Jurkat, Clone E6-1 (cell line): ENCODE results near the gene ATP11C. TPM values are rescaled to one million over a fixed set of nuclear protein-coding genes. Genes with fewer than 3 reads are reported as not detected.
"Not testable (repeated sequence)": the region's sequence is repeated elsewhere in the genome, so short reads cannot be mapped to it uniquely, and the experiment has no call there.

Source experiments
- DNase-seq: peaks from one replicate; pipeline ENCODE4 v3.0.0-alpha.2; 2011; ENCODE audit warnings: low read depth, low spot score
- H3K4me3 ChIP-seq: 2 replicates; pipeline ENCODE4 v1.5.1; 2011; ENCODE audit warnings: mild to moderate bottlenecking, low read length, control low read depth, moderate library complexity
- polyA plus RNA-seq: library from polyadenylated mRNA; unstranded; fragments of >200 nt; gene quantifications from one replicate; pipeline ENCODE4 v1.2.1, GENCODE V29; 2012; ENCODE audit warnings: missing spikeins; ENCODE audit not compliant: insufficient read length, insufficient read depth

The ATP11C gene
- polyA plus RNA-seq: 23.6 TPM

DNA sequence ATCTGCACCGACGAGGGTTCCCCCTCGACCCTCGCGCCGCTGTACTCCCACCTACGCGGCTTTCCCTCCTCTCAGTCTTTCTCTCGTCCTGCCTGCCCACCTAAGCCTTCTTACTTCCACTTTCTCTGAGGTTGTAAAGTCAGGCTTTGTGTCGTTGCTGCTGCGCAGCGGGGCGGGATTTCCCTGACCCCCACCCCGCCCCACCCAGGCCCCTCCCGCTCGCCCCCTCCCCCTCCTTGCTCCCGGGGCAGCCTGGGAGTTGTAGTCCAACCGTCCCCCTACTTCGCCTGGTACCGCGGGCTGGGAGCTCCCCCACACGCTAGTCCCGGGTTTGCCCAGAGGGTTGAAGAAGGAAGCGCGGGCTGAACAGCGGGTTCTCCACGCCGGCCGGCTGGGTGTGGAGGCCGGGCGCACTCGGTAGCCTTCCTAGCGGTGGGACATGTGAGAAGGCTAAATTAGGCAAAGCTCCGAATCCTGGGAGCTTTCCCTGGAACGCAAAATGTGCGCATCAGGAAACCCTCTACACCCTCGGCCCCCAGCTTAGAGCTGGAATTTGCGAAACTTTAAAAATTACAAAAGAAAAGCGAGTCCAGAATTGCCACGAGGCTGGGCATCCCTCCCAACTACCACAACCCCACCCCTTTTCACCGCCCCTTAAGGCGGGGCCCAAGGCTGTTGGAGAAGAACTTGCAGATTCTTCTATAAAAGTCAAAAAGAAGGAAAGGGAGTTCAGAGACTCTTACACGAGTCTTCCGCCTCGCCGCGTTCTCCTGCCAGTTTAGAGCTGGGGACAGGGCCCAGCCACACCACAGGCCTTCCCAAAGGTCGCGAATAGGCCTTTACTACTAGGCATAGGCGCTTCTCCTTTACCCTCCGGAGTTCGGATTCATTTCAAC lies at the start of gene ATP11C:
TSS of gene ATP11C (minus strand) at position 153 of the 896 bp plus-strand sequence. CDS start 1,011 bp downstream, outside the sequence.
- H3K4me3 ChIP-seq: peak within 1 kb of the TSS; percentile 64
- DNase-seq: peak; percentile 74

DNA sequence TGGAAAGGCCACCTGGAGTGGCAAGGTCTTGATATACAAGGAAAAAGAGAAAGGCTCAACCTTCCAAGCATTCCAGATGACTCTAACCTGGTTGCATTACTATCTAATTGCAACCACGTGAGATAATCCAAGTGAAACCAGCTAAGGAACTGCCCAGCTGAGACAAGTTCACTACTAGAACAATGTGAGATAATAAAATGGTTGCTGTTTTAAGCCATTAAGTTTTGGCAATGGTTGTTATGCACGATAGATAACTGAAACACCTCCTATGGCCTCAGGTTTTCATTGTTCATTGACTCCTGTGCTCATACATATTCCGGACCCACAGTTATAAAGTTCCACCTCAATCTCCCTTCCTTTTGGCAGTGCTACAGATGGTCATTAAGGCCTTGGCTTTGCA lies 41.6 kb upstream of the ATP11C start:
- H3K4me3 ChIP-seq: no peak overlapping the region
- no peak for DNase-seq

DNA sequence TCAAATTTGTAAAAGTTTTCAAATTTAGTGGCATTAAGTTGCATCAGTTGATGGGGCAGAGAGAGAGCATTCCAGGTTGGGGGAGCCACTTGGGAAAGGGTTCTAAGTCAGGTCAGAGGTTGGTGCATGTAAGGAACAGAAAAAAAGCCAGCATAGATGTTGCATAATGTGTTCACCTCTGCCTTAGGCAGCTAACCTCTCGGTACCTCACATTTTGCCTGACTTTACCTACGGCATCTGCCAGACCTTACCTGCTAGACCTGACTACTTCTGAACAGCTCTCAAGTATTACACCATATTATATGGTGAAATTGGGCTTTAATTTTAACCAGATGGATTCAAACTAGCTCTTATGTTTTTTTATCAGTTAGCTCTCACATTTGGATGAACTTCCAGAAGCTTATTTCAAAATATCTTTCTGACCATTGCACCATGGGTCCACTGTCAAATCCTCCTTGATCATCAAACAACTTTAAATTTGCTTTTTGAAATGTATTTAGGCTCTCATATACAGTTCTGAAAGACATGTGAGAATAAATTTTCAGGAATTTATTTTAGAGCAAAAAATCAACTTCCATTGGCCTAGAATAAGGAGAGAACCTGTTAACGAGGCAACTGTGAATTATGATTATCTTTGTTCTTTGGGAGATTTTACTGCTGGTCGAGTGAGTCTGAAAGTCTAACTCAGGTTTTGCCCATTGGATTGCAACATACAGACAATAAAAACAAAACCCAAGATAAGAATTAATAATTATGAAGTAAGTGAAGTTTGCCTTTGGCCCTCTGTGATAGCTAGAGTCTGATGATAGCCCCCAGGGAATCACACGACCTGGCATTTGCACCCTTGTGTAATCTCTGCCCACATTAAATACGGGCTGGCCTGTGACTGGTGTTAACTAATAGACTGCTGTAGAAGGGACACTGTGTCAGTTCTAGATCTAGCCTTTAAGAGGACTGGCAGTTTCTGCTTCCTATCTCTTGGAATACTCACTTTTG lies 40.1 kb upstream of the ATP11C start:
- DNase-seq: no peak
- H3K4me3 ChIP-seq: no peak overlapping the region

DNA sequence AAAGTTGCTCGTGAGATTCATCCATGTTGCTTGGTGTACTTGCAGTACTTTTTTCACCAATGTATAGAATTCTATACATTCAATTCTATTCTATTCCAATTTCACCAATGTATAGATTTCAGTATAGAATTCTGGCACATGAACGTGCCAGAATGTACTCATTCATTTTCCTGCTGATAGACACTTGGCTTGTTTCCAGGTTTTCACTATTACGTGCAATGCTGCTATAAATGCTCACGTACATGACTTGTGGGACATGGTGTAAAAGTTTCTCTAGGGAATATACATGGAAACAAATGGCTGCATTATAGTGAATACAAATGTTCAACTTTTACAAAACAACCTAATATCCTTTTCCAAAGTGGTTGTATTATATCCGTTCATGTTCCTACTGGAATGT lies 39.3 kb upstream of the ATP11C start:
- no peak overlapping the region for H3K4me3 ChIP-seq
- DNase-seq: no peak

DNA sequence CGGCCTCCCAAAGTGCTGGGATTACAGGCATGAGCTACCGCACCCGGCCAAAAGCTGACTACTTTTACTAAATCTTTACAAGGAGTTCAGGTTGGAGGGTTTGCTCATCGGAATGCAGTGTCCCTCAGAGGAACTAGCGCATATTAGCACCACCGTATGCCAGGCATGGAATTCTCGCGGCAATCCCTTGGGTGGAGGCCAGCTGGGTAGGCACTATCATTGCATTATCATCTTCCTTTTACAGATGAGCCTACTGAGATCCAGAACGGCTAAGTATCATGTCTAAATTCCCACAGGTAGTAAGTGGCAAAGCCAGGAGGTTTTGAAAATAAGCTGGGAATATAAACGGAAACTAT lies 38.5 kb upstream of the ATP11C start:
- no peak for DNase-seq
- H3K4me3 ChIP-seq: no peak overlapping the region

DNA sequence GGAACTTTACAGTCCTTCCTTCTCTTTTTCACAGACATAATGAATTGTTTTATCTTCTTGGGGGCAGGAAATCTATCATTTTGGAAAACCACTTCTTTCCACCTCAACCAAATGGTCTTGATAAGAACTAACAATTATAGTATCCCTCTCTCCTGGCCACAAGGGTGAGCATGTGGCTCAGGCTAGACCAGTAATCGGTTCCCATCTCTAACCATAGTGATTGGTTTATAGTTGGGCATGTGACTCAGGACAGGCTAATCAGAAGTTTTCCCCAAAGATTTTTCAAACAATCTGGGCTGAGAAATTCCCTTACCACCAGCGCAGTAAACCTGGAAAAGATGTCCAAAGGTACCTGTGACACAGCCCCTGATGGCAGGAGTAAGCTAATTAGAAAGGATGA lies 36.4 kb upstream of the ATP11C start:
- DNase-seq: no peak
- H3K4me3 ChIP-seq: no peak overlapping the region

DNA sequence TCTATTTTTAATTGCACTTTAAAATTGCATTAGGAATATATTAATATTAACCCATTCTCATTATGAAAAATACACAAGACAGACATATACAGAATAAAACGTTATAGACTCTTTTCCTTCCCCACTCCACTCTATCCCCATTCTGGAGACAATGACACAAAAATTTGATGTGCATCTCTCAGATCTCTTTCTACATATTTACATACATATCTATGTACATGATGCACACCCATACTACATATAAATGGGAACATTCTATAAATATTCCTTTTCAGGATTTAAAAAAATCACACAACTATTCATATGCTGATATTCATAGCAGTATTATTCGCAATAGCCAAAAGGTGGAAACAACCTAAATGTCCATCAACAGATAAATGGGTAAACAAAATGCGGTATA lies 34.9 kb upstream of the ATP11C start:
- DNase-seq: no peak
- no peak overlapping the region for H3K4me3 ChIP-seq

DNA sequence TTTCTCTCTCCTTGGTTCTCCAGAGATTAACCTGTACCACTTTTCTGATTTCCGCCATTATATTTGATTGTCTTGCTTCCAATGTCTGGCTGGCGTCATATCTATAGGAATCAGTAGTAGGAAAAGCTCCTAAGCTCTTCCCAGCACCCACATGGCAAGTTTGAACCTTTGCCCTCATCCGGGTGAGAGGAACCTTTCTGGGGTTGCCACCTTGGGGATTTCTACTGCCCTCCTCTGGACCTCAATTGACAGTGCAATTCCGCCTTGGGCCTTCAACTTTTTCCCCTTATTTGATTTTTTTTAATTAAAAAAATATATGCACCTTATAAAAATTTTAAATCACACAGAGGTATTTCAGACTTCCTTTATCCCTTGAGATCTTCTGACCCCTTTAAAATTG lies 34.4 kb upstream of the ATP11C start:
- no peak for DNase-seq
- no peak overlapping the region for H3K4me3 ChIP-seq

DNA sequence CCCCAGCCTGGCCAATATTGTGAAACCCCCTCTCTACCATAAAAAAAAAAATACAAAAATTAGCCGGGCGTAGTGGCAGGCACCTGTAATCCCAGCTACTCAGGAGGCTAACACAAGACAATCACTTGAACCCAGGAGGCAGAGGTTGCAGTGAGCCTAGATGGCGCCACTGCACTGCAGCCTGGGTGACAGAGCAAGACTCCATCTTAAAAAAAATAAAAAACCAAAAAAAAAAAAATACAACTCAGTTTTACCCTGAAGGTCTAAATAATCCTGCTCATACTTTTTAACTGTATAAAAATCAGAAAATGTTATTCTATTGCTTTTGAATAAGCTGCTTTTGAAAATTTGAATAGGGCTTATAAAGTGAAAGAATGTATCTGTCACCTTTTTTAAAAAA lies 33.3 kb upstream of the ATP11C start:
- H3K4me3 ChIP-seq, DNase-seq: not testable (repeated sequence)

DNA sequence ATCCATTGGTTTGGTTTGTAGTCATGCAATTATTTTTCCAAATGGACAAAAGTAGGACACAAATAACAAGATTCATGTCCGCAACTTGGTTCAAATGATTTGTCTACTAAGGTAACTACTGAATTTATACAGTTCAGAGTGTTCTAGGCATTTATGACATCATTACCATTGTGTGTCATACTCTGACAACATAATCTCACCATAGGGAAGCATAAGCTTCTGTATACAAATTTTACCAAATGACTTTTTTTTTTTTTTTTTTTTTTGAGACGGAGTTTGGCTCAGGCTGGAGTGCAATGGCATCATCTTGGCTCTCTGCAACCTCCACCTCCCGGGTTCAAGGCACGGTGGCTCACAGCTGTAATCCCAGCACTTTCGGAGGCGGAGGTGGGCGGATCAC lies 32.6 kb upstream of the ATP11C start, which contains the start of gene CXorf66:
TSS of gene CXorf66 (minus strand) at position 101 of the 400 bp plus-strand sequence. CDS start at position 76, 25 bp downstream.
- no peak within 1 kb of the TSS for H3K4me3 ChIP-seq
- DNase-seq: no peak

DNA sequence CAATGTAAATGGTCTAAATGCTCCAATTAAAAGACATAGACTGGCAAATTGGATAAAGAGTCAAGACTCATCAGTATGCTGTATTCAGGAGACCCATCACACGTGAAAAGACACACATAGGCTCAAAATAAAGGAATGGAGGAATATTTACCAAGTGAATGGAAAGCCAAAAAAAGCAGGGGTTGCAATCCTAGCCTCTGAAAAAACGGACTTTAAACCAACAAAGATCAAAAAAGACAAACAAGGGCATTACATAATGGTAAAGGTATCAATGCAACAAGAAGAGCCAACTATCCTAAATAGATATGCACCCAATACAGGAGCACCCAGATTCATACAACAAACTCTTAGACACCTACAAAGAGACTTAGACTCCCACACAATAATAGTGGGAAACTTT lies 28.2 kb upstream of the ATP11C start:
- H3K4me3 ChIP-seq, DNase-seq: not testable (repeated sequence)

DNA sequence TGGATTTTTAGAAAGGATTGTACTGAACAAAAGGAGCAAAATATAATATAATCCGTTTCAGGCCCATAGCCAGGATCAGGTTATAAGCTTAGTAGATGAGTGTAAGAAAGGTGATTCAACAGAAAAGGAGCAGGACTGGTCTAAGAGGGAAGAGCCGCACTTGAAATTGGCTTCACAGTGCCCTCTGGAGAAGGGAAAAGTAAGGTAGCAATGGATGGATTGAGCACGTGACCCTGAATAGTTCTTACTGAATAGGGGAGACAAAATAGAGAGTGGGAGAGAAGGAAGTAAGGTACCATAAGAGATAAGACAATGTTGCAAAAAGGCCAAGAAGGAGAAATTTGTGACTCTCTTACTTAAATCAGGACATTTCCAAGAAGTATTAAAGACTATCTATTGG lies 16.9 kb upstream of the ATP11C start:
- DNase-seq: no peak
- H3K4me3 ChIP-seq: no peak overlapping the region

DNA sequence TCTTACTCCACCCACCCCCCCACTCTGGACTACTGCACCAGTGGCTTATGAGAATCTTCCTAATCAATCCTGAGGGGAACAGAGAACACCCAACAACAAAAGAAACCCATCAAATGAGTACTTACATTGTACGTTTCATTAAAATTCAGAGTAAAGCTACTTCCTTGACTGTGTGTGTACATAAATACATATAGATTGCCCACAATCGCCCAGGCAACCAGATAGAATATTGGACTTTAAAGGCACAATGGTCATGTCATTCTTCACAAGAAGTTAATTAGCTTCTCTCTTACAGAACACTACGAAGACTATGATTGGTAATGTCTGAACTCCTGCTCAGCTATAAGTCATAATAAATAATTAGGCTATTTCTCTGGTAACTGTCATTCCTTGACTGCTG lies 12.2 kb upstream of the ATP11C start:
- DNase-seq: no peak

DNA sequence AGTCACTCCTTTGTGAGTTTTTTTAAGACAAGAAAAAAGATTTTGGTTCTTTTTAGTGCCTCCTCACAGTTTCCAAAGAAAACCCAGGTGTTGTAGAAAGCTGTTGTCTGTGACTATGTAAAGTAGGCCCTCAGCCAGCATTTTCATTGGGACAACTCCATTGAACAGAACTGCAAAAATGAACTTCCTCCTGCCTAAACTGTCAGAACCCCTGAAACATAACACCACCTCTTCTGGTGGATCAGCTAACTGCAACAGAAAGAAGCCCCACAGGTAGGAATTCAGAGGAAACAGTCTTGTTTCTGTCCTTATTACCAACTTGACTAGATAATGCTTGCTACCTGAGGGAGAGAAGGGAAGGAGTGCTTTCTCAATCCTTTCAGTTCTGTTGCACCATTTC lies 3.4 kb upstream of the ATP11C start:
- H3K4me3 ChIP-seq: no peak overlapping the region
- no peak for DNase-seq

More for the DNA sequence above, 12.2 kb upstream of the ATP11C start:
- no peak overlapping the region for H3K4me3 ChIP-seq

DNA sequence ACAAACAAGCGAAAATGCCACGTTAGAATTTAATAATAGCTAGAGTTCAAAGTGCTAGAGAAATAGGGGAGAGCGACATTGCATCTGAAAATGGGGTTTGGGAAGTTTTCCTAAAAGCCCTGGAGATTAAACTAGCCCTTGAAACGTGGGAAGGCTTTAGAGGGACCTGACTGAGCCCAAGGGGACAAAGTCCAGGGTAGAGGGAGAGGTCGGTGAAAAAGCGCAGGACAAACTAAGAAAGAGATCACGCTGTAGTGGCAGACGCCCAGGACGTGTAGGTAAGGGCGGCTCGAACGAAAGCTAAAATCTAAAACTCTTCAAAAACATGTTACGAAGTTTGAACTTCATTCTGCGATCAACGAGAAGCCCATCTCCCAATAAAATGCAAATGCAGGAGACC lies 1.1 kb upstream of the ATP11C start:
- H3K4me3 ChIP-seq: peak overlapping the region; percentile 64
- DNase-seq: no peak

DNA sequence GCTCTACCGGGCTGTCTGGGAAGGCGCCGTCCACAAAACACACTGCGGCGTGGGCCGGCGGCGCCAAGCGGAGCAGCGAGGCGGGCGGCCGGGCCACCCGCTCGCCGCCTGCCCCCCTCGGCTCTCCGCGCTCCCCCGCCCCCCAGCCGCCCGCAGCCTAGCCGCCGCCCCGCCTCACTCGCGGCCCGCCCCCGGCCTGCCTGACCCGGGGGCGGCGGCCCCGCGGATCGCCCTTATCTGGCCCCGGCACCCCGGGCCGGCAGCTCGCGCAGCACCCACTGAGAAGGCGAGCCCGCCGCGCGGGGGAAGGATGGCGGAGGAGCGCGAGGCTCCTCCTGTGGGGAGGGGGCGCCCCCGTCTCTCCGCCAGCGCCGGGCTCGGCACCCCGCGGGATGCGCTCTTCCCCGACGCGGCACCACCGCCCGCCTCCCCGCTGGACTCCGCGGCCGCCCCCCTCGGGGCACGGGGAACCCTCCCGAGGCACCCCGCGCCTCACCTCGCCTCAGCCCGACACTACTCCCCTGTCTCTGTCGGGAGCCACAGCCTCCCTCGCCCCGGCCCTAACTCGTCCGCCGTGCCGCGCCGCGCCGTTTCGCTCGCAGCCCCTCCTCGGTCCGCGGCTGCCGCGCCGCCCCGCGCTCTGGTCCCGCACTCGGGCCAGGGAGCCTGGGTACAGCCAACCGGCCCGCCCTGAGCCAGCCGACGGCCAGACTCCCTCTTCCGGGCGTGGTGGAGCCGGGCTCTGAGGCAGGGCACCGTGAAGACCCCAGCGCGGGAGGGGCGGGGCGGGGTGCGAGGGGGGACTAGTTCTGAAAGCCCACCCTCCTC lies 566 bp downstream of the ATP11C start:
- peak overlapping the region; percentile 64 for H3K4me3 ChIP-seq
- DNase-seq: no peak

DNA sequence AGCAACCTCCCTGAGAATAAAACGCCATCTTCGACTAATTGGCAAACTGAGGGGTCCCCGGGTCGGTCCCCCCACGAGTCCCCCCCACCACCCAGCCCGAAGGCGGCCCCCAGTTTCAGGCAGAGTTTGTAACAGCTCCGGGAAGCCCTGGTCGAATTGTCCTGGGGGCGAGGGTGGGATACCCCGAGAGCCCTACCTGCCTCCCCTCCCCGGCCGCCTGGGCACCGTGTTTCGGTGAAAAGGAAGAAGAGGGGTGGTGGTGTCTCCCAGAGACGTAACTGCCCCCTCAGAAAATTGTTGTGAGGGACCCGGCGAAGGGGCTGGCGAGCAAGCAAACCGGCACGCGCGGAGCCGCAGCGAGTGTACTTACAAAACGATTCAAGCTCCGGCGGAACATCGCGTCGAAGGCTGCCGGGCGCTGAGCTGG lies 1.2 kb downstream of the ATP11C start:
- DNase-seq: no peak
- peak overlapping the region; percentile 64 for H3K4me3 ChIP-seq

DNA sequence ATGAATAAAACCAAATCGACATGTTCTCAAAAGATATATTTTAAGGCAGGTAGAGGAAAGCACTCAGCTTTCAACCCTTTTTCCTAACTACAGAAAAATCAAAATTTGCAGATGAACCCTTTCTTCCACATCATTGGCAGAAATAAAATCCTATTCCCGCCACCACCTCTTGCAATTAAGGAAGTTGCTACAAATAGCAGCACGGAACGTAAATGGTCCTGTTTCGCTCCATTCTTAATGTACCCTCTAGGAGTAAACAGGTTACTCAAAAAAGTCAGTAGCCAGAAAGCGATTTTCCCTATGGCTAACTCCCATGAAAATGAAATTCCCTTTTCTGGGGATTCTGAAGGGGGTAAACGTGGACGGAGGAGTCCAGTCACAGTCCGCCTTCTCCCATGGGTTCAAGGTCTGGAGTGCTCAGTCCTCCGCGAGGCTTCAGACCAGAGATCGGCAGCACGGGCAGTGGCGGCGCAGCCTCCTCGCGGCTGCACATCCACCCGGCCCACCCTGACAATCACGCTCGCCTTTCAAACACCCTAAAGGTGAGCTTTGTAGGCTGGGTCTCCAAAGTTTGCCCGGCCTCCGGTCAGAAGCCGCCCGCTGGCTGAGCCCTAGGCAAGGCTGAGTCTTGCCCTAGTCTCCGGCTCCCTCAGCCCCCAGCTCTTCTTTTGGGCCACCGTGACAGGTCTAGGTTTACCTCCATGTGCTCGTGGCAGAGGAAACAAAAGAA lies 1.8 kb downstream of the ATP11C start:
- peak overlapping the region; percentile 64 for H3K4me3 ChIP-seq
- DNase-seq: no peak
